ENCODE results near the gene TIFAB.

DNA sequence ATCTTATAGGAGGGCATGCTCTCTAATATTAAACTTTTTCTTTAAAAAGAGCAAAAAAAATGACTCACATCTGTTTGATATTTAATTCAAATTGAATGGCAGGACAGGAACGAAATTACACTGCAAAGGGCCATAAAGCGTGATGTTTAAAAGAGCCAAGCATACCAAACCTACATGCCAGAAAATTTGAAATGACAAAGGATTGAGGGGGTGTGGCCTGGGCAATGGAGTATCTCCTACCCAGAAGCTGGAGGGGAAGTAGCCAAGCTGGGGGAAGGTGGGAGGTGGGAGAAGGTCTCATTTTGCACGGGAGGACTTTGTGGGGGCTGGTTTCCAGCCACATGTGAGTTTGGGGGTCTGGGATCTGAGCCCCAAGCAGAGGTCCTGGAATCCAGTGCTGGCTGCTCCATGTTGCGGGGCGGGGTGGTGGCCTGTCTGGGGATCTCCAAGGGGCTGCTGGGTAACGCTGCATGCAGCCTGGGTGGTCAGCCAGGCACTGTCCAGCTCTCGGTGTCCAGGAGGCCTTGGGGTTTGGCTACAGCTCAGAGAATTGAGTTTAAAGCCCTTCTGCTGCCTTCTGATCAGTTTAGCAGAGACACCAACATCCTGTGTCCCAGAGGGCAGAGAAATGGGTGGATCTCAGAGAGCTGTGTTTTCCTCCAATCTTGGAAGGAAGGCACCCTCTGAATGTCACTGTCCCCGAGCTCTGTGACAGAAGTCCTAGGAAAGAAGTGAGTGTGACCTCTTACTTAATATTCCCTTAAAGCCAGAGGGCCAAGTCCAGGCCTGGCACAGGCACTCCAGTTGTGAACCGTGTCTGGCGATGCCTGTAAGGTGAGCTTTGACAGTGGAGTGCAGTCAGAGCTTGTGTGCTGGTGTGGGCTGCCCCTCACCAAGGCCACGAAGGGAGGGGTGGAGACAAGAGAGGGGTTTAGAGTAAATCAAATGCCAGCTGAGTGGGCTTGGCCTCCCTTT lies 12.6 kb downstream of the TIFAB start:
- TF ChIP-seq CTCF (IDR thresholded peaks at IDR 0.05) (no peak), POLR2A (IDR thresholded peaks at IDR 0.05) (no peak)

Measured in lower leg skin (tissue), 3 donors.